Renal pelvis (tissue), 12 donors: Measurements from ENCODE around the gene VOPP1. TPM values are rescaled to one million over a fixed set of nuclear protein-coding genes. Genes with fewer than 3 reads are reported as not detected.
"Not testable (repeated sequence)": the region's sequence is repeated elsewhere in the genome, so short reads cannot be mapped to it uniquely, and the experiment has no call there.

Experiments
- DNase-seq: peaks from one replicate; pipeline ENCODE4 v3.0.0-alpha.2; 2013
- long read RNA-seq, 16 experiments: transcript quantifications; one replicate each; lab custom pipeline, GENCODE V29; 2026
- polyA plus RNA-seq, 3 donors: library from polyadenylated mRNA; unstranded; fragments of 120-200 nt; gene quantifications; one replicate each; pipeline ENCODE4 v1.2.1, GENCODE V29; 2013; ENCODE audit not compliant: insufficient read length in 3 of 3

The VOPP1 gene
- polyA plus RNA-seq = 10 to 100 TPM; 57.0 to 63.1 (median 59.8) TPM
- long read RNA-seq, donor 1, transcript VOPP1-201 (5 exons, 2,962 nt) = major isoform, 27 of 27 reads
- long read RNA-seq, donor 1, partial matches to known transcripts = 0 of 27 reads
- long read RNA-seq, donor 1, other reads (novel, unspliced or antisense) = 0 of 27 reads
- long read RNA-seq, donor 2, transcript VOPP1-201 (5 exons, 2,962 nt) = major isoform, 31 of 31 reads
- long read RNA-seq, donor 2, partial matches to known transcripts = 0 of 31 reads
- long read RNA-seq, donor 2, other reads (novel, unspliced or antisense) = 0 of 31 reads
- long read RNA-seq, donor 3, transcript VOPP1-201 (5 exons, 2,962 nt) = major isoform, 20 of 20 reads
- long read RNA-seq, donor 3, partial matches to known transcripts = 0 of 20 reads
- long read RNA-seq, donor 3, other reads (novel, unspliced or antisense) = 0 of 20 reads
- long read RNA-seq, donor 4, transcript VOPP1-201 (5 exons, 2,962 nt) = major isoform, 30 of 31 reads
- long read RNA-seq, donor 4, partial matches to known transcripts = 0 of 31 reads
- long read RNA-seq, donor 4, other reads (novel, unspliced or antisense) = 0 of 31 reads
- long read RNA-seq, donor 5, transcript VOPP1-201 (5 exons, 2,962 nt) = major isoform, 10 of 10 reads
- long read RNA-seq, donor 5, partial matches to known transcripts = 0 of 10 reads
- long read RNA-seq, donor 5, other reads (novel, unspliced or antisense) = 0 of 10 reads
- long read RNA-seq, donor 6, transcript VOPP1-201 (5 exons, 2,962 nt) = major isoform, 30 of 30 reads
- long read RNA-seq, donor 6, partial matches to known transcripts = 0 of 30 reads
- long read RNA-seq, donor 6, other reads (novel, unspliced or antisense) = 0 of 30 reads
- long read RNA-seq, donor 7, transcript VOPP1-201 (5 exons, 2,962 nt) = major isoform, 30 of 35 reads
- long read RNA-seq, donor 7, partial matches to known transcripts = 5 of 35 reads
- long read RNA-seq, donor 7, other reads (novel, unspliced or antisense) = 0 of 35 reads
- long read RNA-seq, donor 8, transcript VOPP1-201 (5 exons, 2,962 nt) = major isoform, 10 of 10 reads
- long read RNA-seq, donor 8, partial matches to known transcripts = 0 of 10 reads
- long read RNA-seq, donor 8, other reads (novel, unspliced or antisense) = 0 of 10 reads
- long read RNA-seq, donor 9, transcript VOPP1-201 (5 exons, 2,962 nt) = major isoform, 30 of 30 reads
- long read RNA-seq, donor 9, partial matches to known transcripts = 0 of 30 reads
- long read RNA-seq, donor 9, other reads (novel, unspliced or antisense) = 0 of 30 reads
- long read RNA-seq, donor 10, transcript VOPP1-201 (5 exons, 2,962 nt) = major isoform, 19 of 19 reads
- long read RNA-seq, donor 10, partial matches to known transcripts = 0 of 19 reads
- long read RNA-seq, donor 10, other reads (novel, unspliced or antisense) = 0 of 19 reads
- long read RNA-seq, donor 11, transcript VOPP1-201 (5 exons, 2,962 nt) = major isoform, 15 of 15 reads
- long read RNA-seq, donor 11, partial matches to known transcripts = 0 of 15 reads
- long read RNA-seq, donor 11, other reads (novel, unspliced or antisense) = 0 of 15 reads
- long read RNA-seq, donor 12, transcript VOPP1-201 (5 exons, 2,962 nt) = major isoform, 36 of 36 reads
- long read RNA-seq, donor 12, partial matches to known transcripts = 0 of 36 reads
- long read RNA-seq, donor 12, other reads (novel, unspliced or antisense) = 0 of 36 reads
- long read RNA-seq, donor 13, transcript VOPP1-201 (5 exons, 2,962 nt) = major isoform, 15 of 20 reads
- long read RNA-seq, donor 13, partial matches to known transcripts = 5 of 20 reads
- long read RNA-seq, donor 13, other reads (novel, unspliced or antisense) = 0 of 20 reads
- long read RNA-seq, donor 14, transcript VOPP1-201 (5 exons, 2,962 nt) = major isoform, 39 of 55 reads
- long read RNA-seq, donor 14, partial matches to known transcripts = 15 of 55 reads
- long read RNA-seq, donor 14, other reads (novel, unspliced or antisense) = 0 of 55 reads
- long read RNA-seq, donor 15, transcript VOPP1-201 (5 exons, 2,962 nt) = major isoform, 33 of 38 reads
- long read RNA-seq, donor 15, partial matches to known transcripts = 5 of 38 reads
- long read RNA-seq, donor 15, other reads (novel, unspliced or antisense) = 0 of 38 reads
- long read RNA-seq, donor 16, transcript VOPP1-201 (5 exons, 2,962 nt) = major isoform, 29 of 29 reads
- long read RNA-seq, donor 16, partial matches to known transcripts = 0 of 29 reads
- long read RNA-seq, donor 16, other reads (novel, unspliced or antisense) = 0 of 29 reads

DNA sequence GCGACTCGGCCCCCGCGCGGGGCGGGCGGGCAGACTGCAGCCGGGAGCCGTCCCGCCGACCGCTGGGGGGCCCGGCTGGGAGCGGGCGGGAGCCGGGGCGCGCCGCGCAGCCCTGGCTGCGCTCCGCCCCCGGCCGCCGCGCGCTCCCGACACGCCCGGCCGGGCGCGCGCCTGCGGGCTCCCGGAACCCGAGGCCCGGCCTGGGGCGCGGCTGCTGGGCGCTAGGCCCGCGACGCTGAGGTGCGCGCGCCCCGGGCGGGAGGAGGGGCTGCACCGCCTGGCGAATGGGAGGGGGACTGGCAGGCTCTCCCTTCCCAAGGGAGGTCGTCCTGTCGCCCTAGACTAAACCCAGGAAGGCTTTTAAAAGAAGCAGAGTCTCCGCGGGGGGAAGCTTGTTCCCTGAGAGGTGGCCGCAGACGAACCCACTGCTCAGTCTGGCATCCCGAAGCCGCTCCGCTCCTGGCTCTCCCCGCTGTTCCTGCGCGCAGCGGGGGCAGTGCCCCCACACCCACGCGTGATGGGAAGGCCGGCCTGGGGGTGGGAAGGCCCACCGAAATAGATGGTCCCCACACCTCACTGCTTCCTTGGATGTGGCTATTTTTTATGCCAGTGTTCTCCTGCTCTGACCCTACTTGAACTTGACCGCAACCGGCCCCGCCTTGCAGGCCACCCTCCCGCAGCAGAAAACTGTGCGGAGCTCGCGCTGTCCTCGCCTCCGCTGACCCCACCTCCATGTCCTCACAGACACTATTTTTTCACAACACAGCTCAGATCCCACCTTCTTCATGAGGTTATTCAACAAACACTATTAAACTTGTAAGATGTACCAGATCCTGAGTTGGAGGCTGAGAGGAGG is at the start of gene VOPP1:
VOPP1 (minus strand) TSS at position 125 of the 856 bp plus-strand sequence. CDS start 178 bp downstream, outside the sequence.
- DNase-seq = peak; percentile 75

GRCh38 chr7:55618913-55619312 is 46.6 kb upstream of the VOPP1 start:
- no peak for DNase-seq

DNA sequence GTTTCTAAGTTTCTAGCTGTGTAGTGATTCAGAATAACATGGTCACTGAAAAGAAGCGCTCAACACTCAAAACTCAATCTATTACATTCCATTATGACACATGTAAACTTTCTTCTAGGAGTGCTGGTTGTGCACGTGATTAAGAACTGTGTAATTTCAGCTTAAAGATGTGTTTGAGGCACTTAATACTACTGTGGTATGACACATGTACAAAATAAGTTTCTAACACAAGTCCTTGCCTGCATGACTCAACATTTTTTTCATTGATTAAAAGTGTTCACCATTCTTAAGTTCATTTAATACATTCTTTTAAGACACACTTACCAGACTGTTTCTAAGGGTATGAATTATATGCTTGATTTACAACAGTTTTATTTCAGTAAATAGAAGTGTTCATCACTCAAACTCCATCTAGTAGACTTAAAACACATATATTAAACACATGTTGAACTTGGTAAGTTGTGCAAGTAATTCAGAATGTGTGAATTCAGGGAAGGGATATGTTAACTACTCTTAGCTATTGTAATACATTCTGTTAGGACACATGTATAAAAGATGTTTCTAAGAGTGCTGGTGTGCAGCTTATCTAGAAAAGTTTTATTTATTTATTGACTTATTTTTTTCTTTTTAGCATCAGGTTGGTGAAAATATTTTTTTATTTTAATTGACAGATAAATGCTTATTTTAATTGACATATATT is 42.2 kb upstream of the VOPP1 start:
- DNase-seq = not testable (repeated sequence)

DNA sequence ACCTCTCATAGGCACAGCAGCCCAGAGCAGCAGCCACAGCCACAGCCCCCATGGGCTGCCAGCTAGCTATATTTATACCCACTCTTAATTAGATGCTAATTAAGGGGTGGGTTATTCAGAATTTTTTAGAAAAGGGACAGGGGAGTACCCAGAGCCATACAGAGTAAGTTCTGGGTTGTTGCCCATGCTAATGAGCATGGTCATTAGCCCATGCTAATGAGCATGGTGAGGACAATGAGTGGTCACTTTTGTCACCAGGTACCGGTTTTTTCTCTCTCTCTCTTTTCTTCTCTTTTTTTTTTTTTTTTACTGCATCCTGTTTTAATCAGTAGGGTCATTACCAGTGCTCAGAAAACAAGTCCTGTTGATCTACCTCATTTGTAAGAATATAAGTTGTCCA is 37.4 kb upstream of the VOPP1 start:
- DNase-seq = not testable (repeated sequence)

GRCh38 chr7:55605661-55606060 is 33.4 kb upstream of the VOPP1 start:
- not testable (repeated sequence) for DNase-seq

DNA sequence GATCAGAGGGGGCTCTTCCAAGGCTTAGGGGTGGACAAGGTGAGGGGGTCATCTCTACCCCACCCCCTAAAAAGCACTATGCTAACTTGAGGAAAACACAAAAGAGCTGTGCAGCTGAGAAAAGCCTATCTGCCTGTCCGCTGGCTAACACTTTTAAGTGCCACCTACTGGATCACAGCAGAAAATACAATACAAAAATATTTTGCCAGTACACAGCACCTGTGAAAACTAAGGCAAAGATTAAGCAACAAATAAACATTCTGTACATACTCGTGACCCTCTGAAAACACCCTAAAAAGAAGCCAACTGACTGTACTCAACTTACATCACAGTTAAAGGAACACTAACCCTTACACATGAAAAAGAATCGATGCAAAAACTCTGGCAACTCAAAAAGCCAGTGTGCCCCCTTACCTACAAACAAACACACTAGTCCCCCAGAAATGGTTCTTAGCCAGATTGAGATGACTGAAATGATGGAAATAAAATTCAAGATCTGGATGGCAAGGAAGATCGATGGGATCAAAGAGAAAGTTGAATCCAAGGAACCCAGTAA is 25.7 kb upstream of the VOPP1 start:
- DNase-seq = not testable (repeated sequence)

DNA sequence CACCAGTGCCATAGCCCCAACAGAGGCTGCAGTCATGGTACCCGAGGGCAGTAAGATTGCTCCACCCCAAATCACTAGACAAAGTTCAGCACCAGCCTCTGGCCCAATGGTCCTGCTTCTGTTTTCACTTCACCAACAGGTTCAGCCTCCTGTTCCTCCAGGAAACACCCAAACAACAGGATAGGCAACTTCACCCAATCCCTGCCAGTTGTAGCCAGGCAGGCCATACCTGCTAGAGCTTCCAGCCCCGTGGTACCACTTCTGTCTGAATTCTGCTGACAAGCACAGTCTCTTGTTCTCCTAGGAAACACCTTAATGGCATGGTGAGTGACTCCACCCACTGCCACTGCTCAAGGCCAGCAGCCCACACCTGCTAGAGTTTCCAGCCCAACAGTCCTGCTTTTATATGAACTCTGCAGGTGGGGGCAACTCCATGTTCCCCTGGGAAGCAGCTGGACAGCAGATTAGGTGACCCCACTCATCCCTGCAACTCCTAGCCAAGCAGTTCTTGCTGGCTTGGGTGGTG is 25.0 kb upstream of the VOPP1 start:
- DNase-seq = not testable (repeated sequence)

DNA sequence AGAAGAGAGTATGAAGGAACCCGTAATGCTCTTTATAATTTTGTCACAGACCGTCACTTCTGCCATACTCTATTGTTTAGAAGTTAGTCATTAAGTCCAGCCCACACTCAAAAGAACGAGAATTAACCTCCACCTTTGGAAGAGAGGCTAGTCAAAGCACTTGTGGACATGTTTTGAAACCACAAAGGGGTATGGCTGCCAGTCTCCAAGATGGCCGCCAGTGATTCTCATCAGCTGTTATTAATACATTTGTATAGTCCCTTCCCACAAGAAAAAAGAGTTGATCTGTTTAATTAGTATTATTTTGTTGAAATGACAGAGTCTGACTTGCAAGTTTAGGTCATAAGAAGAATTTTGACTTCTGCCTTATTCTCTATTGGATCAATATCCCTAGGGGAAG is 23.2 kb upstream of the VOPP1 start:
- DNase-seq = no peak

- DNase-seq = no peak
Observed at GRCh38 chr7:55594870-55595269, 22.6 kb upstream of the VOPP1 start.

- DNase-seq = no peak
Observed at GRCh38 chr7:55594414-55594813, 22.1 kb upstream of the VOPP1 start.

DNA sequence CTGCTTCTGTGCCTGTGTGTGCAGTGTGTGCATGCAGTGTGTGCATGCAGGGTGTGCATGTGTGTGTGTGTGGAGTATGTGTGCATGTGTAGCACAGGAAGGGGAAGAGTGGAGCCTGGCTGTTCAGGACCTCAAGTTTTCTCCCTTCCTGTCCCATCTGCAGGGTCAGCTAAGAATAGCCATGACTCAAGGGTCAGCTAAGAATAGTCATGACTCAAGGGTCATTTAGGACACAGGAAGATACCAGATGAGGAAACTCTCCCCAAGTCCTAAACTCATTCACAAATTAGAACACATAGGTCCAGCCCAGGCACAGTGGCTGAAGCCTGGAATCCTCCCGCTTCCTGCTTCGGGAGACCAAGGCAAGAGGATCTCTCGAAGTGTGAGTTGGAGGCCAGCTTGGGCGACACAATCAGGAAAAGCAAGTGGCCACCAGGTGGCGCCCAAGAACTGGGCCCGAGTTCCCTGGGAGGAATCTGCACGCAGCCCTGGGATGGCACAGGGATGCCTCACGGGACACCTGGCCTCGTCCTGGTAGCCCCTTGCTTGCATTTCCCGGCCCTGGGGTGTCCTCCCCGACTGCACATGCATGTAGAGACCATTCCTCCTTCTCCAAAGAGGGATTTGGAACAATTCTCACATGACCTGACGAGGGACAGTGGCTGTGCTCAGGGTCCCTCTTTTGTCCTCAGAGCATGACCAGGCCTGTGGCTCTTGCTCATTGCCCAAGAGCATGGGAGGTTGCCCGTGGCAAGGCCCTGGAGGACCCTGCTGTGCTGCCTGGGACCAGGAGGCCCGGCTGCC is 21.4 kb upstream of the VOPP1 start:
- no peak for DNase-seq

DNA sequence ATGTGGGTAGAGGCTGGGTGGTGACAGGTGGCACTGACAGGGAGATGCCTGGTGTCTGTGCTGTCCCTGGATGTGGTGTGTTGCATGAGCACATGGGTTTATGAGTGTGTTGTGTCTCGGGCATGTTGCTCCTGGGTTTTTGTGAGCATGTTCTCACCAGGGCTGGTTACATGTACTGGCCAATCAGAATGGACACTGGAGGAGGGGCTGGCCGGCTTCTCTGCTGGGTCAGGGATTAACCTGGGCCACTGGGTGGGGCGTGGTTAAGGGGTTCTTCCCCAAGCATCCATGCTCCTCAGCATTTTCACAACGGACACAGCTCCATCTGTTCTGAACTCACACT is 20.8 kb upstream of the VOPP1 start:
- no peak for DNase-seq

- DNase-seq = no peak
Observed at GRCh38 chr7:55592492-55592891, 20.2 kb upstream of the VOPP1 start.

GRCh38 chr7:55591282-55591931 is 19.1 kb upstream of the VOPP1 start:
- no peak for DNase-seq

- DNase-seq = no peak
Observed at GRCh38 chr7:55590517-55591281, 18.4 kb upstream of the VOPP1 start.
